Effector memory CD4-positive, alpha-beta T cell (primary cell): Measurements from ENCODE around the gene FAM120C.

Experiments
- DNase-seq, 3 donors: peaks; one replicate each; pipeline ENCODE4 v3.0.0-alpha.2; 2020
- H3K27ac ChIP-seq: 2 replicates; pipeline ENCODE4 v1.7.0; 2013; ENCODE audit warnings: mild to moderate bottlenecking, low read length, moderate library complexity; ENCODE audit not compliant: insufficient read depth, poor library complexity, severe bottlenecking
- H3K27me3 ChIP-seq: replicated peaks from 2 replicates; pipeline ENCODE4 v1.7.0; 2013; ENCODE audit warnings: mild to moderate bottlenecking, low read length; ENCODE audit not compliant: insufficient read depth, control insufficient read depth, poor library complexity, severe bottlenecking
- H3K36me3 ChIP-seq: 2 replicates; pipeline ENCODE4 v1.7.0; 2013; ENCODE audit warnings: mild to moderate bottlenecking, low read length, moderate library complexity; ENCODE audit not compliant: control insufficient read depth, insufficient read depth
- H3K4me1 ChIP-seq: 2 replicates; pipeline ENCODE4 v1.7.0; 2013; ENCODE audit warnings: low read length, mild to moderate bottlenecking; ENCODE audit not compliant: control insufficient read depth, insufficient read depth, poor library complexity, severe bottlenecking
- H3K4me3 ChIP-seq: 2 replicates; pipeline ENCODE4 v1.7.0; 2013; ENCODE audit warnings: low read length, low read depth, mild to moderate bottlenecking; ENCODE audit not compliant: insufficient read depth, poor library complexity, severe bottlenecking
- H3K9me3 ChIP-seq: 2 replicates; pipeline ENCODE4 v1.7.0; 2013; ENCODE audit warnings: mild to moderate bottlenecking, low read length, moderate library complexity; ENCODE audit not compliant: control insufficient read depth

The FAM120C gene

DNA sequence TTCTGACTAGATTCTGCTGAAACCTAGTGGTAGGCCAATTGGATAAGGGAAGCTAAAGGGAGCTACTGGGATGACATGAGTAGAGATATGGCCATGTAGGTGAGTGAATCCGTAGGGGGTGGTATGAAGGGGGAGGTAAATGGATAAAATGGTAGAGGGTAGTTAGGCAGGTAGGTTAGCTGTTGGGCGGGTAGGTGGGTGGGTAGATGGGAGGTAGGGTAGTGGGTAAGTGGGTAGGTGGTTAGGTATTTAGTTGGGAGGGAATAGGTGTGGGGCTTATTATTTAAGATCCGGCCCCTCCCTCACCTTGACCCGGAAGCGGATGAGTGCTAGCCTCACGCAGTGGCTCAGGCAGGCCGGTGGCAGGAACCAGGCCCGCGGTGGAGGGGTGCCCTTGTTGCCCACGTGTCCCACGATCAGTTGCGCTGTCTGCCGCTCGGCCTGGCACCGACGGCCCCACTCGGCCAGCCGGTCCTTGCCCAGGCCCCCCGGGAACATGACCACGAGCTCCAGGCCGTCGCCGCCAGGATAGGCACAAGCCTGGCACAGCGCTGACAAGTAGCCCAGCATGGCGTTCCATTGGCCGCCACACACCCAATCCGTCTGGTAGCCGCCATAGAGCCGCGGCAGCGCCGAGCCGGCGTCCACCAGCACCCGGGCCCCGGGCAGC, 725 bp downstream of the FAM120C start:
- Histone ChIP-seq H3K9me3 (no peaks in the 10 kb centered on the region), H3K4me1 (peaks cover 5% of the 10 kb centered on the region), H3K27me3 (no peaks in the 10 kb centered on the region), H3K36me3 (no peaks in the 10 kb centered on the region), H3K27ac (peak overlapping the region; percentile 73), H3K4me3 (peak overlapping the region; percentile 64)
- peak; percentile 34 to 58 (median 43) for DNase-seq

DNA sequence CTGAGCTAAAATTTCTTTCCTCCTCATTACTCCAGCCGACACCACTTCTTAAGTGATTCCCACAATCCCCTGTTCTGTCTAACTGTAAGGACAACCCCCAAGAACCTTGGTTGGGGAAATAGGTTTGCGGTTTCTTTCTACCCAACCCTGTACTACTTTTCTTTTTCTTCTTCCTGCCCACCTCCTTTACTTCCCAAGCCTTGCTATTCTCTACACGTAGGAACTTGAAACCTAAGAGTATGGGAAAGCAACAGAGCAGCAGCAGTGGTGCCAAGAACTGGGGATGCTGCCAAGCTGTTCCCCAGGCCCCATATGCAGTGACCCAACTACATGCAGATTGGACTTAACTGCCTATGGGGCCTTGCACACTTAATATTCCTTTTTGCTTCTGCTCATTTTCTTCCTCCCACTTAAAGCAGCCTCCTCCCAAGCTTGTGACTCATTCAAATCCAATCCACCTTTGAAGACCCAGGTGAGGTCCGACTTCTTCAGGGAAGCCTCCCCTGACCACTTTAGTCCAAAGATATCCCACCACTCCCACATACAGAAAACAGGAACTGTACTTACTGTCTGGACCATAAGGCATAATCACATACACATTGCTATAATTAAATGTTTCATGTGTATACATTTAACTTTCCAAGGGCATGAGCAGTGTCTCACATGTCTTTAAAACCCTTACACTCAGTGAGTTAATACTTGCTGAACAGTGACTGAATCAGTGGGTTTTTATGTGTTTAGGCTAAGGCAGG, 1.7 kb downstream of the FAM120C start:
- Histone ChIP-seq H3K27ac (no peak overlapping the region), H3K36me3 (no peaks in the 10 kb centered on the region), H3K27me3 (no peaks in the 10 kb centered on the region), H3K4me3 (peak overlapping the region; percentile 6), H3K9me3 (no peaks in the 10 kb centered on the region), H3K4me1 (peaks cover 5% of the 10 kb centered on the region)
- DNase-seq = no peak

DNA sequence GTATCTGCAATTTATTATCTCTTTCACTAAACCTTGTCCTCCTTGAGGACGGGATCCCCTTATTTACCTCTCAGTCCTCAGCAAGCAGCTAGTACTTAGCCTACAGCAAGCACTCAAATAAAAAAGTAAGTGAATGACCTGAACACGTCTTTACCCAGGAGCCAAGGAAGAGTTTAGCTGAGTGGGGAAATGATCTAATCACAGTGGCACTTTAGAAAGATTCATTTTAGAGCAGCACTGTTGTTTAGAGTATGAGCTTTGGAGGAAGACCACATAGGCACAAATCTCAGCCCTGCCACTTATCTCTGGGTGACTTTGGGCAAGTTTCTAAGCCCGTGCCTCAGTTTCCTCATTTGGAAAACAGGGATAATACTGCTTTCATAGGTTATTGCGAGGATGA, 2.7 kb downstream of the FAM120C start:
- no peak overlapping the region for H3K27ac ChIP-seq
- DNase-seq = no peak
- peaks cover 5% of the 10 kb centered on the region for H3K4me1 ChIP-seq
- no peaks in the 10 kb centered on the region for H3K27me3 ChIP-seq
- no peaks in the 10 kb centered on the region for H3K9me3 ChIP-seq
- H3K36me3 ChIP-seq = no peaks in the 10 kb centered on the region
- H3K4me3 ChIP-seq = no peak overlapping the region

DNA sequence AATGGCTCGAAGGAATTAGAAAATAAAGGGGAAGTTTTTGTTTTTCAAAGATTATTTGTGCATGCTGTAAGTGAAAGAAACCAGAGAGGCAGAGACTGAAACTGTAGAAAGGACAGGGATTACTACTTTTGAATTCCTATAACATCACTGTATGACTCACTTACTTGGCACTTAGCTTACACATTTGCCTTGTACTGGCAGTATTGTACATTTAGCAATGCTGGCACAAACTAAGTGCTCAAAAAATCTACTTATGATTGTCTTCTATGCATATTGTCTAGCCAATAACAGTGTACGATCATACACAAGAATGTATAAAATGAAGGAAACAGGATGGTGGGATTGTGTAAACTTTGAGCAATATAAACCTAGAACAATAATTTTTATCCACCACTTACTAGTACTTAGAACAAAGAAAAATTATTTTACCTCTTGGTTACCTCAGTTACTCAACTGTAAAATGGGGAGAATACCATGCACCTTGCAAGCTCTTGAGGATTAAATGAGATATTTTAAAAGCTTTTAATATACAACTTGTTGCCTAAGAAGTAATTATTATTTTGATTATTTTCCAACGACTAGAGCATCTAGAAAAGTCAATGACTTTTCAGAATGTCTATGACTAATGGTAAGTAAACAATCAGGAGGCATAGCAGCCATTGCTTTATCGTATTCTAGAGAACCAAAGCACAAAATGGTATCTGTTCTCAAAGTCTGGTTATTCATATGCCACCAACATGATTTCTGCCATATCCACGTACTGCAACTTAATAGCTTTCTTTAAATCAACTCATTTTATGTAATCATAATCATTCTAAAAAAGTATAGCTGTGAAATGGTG, 4.7 kb downstream of the FAM120C start:
- H3K4me1 ChIP-seq = peaks cover 5% of the 10 kb centered on the region
- DNase-seq = no peak
- H3K36me3 ChIP-seq = no peaks in the 10 kb centered on the region
- no peak overlapping the region for H3K27ac ChIP-seq
- no peak overlapping the region for H3K4me3 ChIP-seq
- H3K27me3 ChIP-seq = no peaks in the 10 kb centered on the region
- no peaks in the 10 kb centered on the region for H3K9me3 ChIP-seq

DNA sequence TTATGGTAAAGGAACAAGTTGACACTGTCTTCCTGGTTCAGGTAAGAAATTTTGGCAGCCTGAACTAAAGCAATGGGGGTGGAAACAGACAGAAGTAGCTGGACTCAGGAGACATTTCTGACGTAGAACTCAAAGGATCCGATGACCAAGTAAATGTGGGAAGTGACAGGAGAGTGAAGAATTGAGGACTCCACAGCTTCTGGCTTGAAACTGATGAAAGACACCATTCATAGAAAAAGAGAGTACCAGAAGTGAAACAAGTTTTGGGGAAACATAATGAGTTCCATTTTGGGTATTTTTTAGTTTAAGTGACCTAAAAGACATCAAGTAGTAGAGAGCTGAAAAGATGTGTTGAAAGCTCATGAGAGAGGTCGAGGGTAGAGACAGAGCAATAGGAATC, 5.7 kb downstream of the FAM120C start:
- H3K36me3 ChIP-seq = no peaks in the 10 kb centered on the region
- H3K27ac ChIP-seq = no peak overlapping the region
- no peaks in the 10 kb centered on the region for H3K27me3 ChIP-seq
- H3K4me1 ChIP-seq = peaks cover 5% of the 10 kb centered on the region
- H3K4me3 ChIP-seq = no peak overlapping the region
- no peak for DNase-seq
- no peaks in the 10 kb centered on the region for H3K9me3 ChIP-seq

DNA sequence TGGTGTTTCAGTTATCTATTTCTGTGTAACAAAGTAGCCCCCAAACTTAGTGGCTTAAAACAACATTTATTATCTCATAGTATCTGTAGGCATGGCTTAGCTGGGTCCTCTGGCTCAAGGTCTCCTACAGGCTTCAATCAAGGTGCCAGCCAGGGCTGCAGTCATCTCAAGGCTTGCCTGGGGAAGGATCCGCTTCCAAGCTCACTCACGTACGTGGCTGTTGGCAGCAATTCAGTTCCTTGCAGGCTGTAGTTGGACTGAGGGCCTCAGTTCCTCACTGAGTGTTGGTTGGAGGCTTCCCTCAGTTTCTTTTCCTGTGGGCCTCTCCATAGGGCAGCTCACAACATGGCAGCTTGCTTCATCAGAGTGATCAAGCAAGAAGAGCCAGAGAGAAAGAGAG, 9.3 kb downstream of the FAM120C start:
- Histone ChIP-seq H3K9me3 (no peaks in the 10 kb centered on the region), H3K27ac (no peak overlapping the region), H3K4me1 (no peaks in the 10 kb centered on the region), H3K4me3 (no peak overlapping the region), H3K36me3 (no peaks in the 10 kb centered on the region), H3K27me3 (no peaks in the 10 kb centered on the region)
- no peak for DNase-seq

DNA sequence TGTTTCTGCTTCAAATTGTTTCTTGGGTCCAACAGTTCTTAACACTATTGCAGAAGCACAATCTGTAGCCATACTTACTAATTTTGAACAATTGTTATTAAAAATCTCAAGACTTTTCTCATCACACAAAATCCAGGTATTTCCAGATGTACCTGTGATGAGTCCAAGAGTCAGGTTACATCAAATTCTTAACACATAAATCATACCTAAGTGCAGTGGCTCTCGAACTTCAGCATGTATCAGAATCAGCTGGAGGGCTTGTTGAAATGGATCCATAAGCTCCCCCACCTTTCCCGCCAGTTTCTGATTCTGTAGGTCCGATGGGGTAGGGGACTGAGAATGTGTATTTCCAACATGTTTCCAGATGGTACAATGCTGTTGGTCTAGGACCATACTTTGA, 10.6 kb downstream of the FAM120C start:
- no peak for DNase-seq

DNA sequence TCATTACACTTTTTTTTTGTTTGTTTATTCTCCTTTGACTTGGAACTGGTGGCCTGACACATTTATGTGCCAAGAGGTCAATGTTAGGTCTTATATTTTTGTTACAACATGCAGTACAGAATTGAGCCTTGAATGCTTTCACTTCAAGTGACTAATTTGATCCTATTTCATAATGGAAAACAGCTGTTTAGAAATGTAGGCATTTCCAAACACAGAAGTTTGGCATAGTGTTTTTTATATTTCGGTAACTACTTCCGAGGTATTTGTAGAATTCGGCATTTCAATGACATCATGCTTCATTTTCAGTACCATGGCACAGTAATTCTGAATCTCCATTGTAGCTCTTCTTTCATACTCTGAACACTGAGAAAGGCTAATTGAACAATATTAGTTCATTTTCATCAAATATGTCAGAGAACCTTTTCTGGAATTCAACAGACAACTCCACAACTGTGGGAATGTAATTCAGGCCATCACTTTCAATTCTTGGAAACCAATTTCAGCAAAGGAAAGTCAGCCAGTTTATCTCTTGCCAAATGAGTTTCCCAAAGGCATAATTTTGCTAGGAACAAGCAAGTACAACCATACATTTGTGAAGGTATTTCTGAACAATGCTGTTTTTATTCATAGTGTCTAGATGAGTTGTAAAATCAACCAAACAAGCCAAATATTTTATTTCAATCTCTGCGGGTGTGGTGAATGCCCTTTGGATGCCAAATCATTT, 11.4 kb downstream of the FAM120C start:
- no peaks in the 10 kb centered on the region for H3K9me3 ChIP-seq
- no peaks in the 10 kb centered on the region for H3K36me3 ChIP-seq
- no peaks in the 10 kb centered on the region for H3K4me1 ChIP-seq
- no peak overlapping the region for H3K27ac ChIP-seq
- no peaks in the 10 kb centered on the region for H3K27me3 ChIP-seq
- no peak overlapping the region for H3K4me3 ChIP-seq
- DNase-seq = no peak

More for the DNA sequence above, 10.6 kb downstream of the FAM120C start:
- Histone ChIP-seq H3K4me1 (no peaks in the 10 kb centered on the region), H3K9me3 (no peaks in the 10 kb centered on the region), H3K36me3 (no peaks in the 10 kb centered on the region), H3K27ac (no peak overlapping the region), H3K4me3 (no peak overlapping the region), H3K27me3 (no peaks in the 10 kb centered on the region)

DNA sequence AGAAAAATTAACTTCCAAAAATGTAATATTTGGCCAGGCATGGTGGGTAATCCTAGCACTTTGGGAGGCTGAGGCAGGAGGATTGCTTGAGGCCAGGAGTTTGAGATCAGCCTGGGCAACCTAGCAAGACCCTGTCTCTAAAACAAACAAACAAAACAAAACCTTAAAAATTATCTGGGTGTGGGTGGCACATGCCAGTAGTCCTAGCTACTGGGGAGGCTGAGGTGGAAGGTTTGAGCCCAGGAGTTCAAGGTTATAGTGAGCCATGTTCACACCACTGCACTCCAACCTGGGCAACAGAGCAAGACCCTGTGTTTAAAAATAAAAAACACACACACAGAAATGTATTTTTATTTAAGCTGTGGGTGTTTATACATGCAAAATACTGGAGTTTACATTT, 12.0 kb downstream of the FAM120C start:
- DNase-seq = no peak
- H3K27ac ChIP-seq = no peak overlapping the region
- H3K4me3 ChIP-seq = no peak overlapping the region
- no peaks in the 10 kb centered on the region for H3K9me3 ChIP-seq
- no peaks in the 10 kb centered on the region for H3K27me3 ChIP-seq
- no peaks in the 10 kb centered on the region for H3K36me3 ChIP-seq
- no peaks in the 10 kb centered on the region for H3K4me1 ChIP-seq
